HL-60 (cell line): Measurements from ENCODE around the gene PKP4.

Experiments
- DNase-seq, 2 experiments: peaks; one replicate each; pipeline ENCODE4 v3.0.0-alpha.2; 2010 to 2020; ENCODE audit warnings: low read depth in 1 of 2, low spot score in 1 of 2
- H3K27ac ChIP-seq: fragments of 250-450 bp; sonication (Bioruptor Pico); replicated peaks from 2 replicates; pipeline ENCODE4 v1.5.1; 2020; ENCODE audit warnings: mild to moderate bottlenecking, moderate library complexity
- H3K27me3 ChIP-seq: fragments of 250-450 bp; sonication (Bioruptor Pico); 2 replicates; pipeline ENCODE4 v1.5.1; 2021; ENCODE audit warnings: mild to moderate bottlenecking, moderate library complexity; ENCODE audit not compliant: insufficient read depth, poor library complexity, severe bottlenecking
- H3K4me3 ChIP-seq: replicated peaks from 2 replicates; pipeline ENCODE4 v1.5.1; 2011; ENCODE audit warnings: mild to moderate bottlenecking, control low read depth, low read length; ENCODE audit not compliant: insufficient read depth
- GABPA ChIP-seq: IDR thresholded peaks from 2 replicates; pipeline ENCODE4 v1.6.1; 2012; ENCODE audit warnings: low read depth
- POLR2AphosphoS5 ChIP-seq: IDR thresholded peaks from 2 replicates; pipeline ENCODE4 v1.6.1; 2012; ENCODE audit warnings: low read depth
- SPI1 ChIP-seq: IDR thresholded peaks from 2 replicates; pipeline ENCODE4 v1.6.1; 2012; ENCODE audit warnings: low read depth, mild to moderate bottlenecking, borderline replicate concordance
- TF ChIP-seq, protein P1 (sequence below): IDR thresholded peaks from 2 replicates; pipeline ENCODE4 v1.6.1; 2012; ENCODE audit warnings: low read depth; ENCODE audit not compliant: insufficient replicate concordance
- TF ChIP-seq, protein P2 (sequence below): IDR thresholded peaks from one replicate; pipeline ENCODE4 v1.5.1; 2011; ENCODE audit warnings: low read length, control low read depth, inconsistent platforms; ENCODE audit not compliant: insufficient read depth

PKP4 gene

DNA sequence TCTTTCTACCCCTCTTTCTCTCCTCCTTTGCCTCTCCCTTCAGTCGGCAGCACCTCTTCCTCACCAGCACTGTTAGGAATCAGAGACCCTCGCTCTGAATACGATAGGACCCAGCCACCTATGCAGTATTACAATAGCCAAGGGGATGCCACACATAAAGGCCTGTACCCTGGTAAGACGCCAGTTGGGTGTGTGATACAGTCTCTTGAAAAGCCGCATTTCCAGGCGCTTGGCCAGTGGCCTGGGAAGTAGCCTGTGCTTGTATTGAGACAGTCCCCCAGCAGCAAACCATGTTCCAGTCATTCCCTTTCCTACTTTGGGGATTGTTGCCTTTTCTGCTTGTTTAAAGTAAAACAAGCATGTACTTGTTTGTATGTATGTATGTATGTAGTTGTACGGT is 219.9 kb downstream of the PKP4 start:
- no peak for TF ChIP-seq SPI1
- TF ChIP-seq, protein P1, sequence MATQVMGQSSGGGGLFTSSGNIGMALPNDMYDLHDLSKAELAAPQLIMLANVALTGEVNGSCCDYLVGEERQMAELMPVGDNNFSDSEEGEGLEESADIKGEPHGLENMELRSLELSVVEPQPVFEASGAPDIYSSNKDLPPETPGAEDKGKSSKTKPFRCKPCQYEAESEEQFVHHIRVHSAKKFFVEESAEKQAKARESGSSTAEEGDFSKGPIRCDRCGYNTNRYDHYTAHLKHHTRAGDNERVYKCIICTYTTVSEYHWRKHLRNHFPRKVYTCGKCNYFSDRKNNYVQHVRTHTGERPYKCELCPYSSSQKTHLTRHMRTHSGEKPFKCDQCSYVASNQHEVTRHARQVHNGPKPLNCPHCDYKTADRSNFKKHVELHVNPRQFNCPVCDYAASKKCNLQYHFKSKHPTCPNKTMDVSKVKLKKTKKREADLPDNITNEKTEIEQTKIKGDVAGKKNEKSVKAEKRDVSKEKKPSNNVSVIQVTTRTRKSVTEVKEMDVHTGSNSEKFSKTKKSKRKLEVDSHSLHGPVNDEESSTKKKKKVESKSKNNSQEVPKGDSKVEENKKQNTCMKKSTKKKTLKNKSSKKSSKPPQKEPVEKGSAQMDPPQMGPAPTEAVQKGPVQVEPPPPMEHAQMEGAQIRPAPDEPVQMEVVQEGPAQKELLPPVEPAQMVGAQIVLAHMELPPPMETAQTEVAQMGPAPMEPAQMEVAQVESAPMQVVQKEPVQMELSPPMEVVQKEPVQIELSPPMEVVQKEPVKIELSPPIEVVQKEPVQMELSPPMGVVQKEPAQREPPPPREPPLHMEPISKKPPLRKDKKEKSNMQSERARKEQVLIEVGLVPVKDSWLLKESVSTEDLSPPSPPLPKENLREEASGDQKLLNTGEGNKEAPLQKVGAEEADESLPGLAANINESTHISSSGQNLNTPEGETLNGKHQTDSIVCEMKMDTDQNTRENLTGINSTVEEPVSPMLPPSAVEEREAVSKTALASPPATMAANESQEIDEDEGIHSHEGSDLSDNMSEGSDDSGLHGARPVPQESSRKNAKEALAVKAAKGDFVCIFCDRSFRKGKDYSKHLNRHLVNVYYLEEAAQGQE: no peak
- TF ChIP-seq POLR2AphosphoS5: no peak
- TF ChIP-seq, protein P2, sequence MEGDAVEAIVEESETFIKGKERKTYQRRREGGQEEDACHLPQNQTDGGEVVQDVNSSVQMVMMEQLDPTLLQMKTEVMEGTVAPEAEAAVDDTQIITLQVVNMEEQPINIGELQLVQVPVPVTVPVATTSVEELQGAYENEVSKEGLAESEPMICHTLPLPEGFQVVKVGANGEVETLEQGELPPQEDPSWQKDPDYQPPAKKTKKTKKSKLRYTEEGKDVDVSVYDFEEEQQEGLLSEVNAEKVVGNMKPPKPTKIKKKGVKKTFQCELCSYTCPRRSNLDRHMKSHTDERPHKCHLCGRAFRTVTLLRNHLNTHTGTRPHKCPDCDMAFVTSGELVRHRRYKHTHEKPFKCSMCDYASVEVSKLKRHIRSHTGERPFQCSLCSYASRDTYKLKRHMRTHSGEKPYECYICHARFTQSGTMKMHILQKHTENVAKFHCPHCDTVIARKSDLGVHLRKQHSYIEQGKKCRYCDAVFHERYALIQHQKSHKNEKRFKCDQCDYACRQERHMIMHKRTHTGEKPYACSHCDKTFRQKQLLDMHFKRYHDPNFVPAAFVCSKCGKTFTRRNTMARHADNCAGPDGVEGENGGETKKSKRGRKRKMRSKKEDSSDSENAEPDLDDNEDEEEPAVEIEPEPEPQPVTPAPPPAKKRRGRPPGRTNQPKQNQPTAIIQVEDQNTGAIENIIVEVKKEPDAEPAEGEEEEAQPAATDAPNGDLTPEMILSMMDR: no peak
- TF ChIP-seq GABPA: no peak

DNA sequence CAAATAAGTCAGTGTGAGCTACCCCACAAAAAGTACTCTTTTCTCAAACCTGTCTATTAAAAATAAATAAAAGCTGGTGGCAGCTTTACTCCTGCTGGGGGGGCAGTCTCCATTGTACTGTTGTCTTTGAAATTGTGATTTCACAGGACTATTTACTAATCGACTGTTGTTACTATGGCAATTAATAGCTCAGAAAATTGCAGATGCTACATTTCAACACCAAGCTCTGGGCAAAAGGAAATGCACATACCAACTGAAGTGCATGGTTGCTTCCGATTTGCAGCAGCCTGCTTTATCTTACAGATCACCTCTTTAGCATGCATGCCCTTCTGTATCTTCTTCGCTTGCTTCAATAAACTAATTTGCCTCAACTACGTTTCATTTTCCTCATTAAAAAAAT is 220.8 kb downstream of the PKP4 start:
- DNase-seq: no peak
- H3K27me3 ChIP-seq: no peaks in the 10 kb centered on the region
- no peak overlapping the region for H3K4me3 ChIP-seq
- TF ChIP-seq SPI1: no peak
- TF ChIP-seq GABPA: no peak
- no peak for TF ChIP-seq POLR2AphosphoS5
- TF ChIP-seq, protein P2: no peak
- TF ChIP-seq, protein P1: no peak
- no peak overlapping the region for H3K27ac ChIP-seq

More for the DNA sequence above, 219.9 kb downstream of the PKP4 start:
- Histone ChIP-seq H3K27ac (no peak overlapping the region), H3K27me3 (no peaks in the 10 kb centered on the region), H3K4me3 (no peak overlapping the region)
- no peak for DNase-seq

DNA sequence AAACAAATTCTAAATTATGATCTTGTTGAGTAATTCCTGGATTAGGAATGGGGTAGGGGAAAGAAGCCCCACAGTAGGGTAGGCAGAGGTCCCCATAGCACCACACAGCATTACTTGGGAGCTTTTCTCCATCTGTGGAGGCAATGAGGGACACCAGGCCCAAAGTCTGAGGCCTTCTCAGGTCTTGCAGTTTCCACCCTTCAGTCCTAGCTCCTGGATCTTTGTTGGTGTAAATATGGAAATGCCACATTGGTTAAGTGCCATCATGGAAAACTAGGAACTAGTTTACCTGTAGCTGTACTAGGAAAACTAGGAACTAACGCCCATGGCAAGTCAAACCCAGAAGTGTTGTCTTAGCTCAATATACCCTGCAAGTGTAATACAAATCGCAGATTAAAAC is 225.1 kb downstream of the PKP4 start:
- TF ChIP-seq GABPA: no peak
- TF ChIP-seq, protein P2: no peak
- TF ChIP-seq, protein P1: no peak
- no peak for DNase-seq
- H3K27ac ChIP-seq: no peak overlapping the region
- no peak overlapping the region for H3K4me3 ChIP-seq
- H3K27me3 ChIP-seq: no peaks in the 10 kb centered on the region
